ENCODE results near the gene KRT25.

GRCh38 chr17:40703652-40704051, 51.5 kb downstream of the KRT25 start, which contains the start of gene KRT24:
- TF ChIP-seq GATA2 (IDR thresholded peaks at IDR 0.05; ENCODE audit: low read depth, low read length) (no peak), GATA3 (IDR thresholded peaks at IDR 0.05; ENCODE audit: low read depth, low read length) (no peak)

Measured in SH-SY5Y (cell line).